Spleen (tissue), 11 donors: ENCODE results near the gene ACSF2. TPM values are rescaled to one million over a fixed set of nuclear protein-coding genes. Genes with fewer than 3 reads are reported as not detected.
"Not testable (repeated sequence)": the region's sequence is repeated elsewhere in the genome, so short reads cannot be mapped to it uniquely, and the experiment has no call there.

ENCODE experiments used
- DNase-seq: peaks from one replicate; pipeline ENCODE4 v3.0.0-alpha.2; 2020
- H3K27ac ChIP-seq, 8 donors: fragments of 200-600 bp; sonication (generic) in 7 of 8; 1 replicate in 4 of 8; 2 replicates in 4 of 8; pipeline versions ENCODE4 v1.5.0 to v1.8.0; 2016 to 2021; ENCODE audit warnings: inconsistent platforms in 4 of 8, mild to moderate bottlenecking in 4 of 8, moderate library complexity in 1 of 8
- H3K27me3 ChIP-seq, 7 donors: fragments of 200-600 bp; sonication (generic) in 6 of 7; replicated peaks in 1 of 7; 1 replicate in 4 of 7; 2 replicates in 3 of 7; pipeline versions ENCODE4 v1.5.0 to v1.8.0; 2016 to 2021; ENCODE audit warnings: inconsistent platforms in 3 of 7, mild to moderate bottlenecking in 1 of 7
- H3K36me3 ChIP-seq, 6 donors: fragments of 200-600 bp; sonication (generic) in 5 of 6; 1 replicate in 4 of 6; 2 replicates in 2 of 6; pipeline versions ENCODE4 v1.5.0 to v1.8.0; 2016 to 2021; ENCODE audit warnings: inconsistent platforms in 2 of 6
- H3K4me1 ChIP-seq, 6 donors: fragments of 200-600 bp; sonication (generic) in 5 of 6; 1 replicate in 3 of 6; 2 replicates in 3 of 6; pipeline versions ENCODE4 v1.5.0 to v1.8.0; 2016 to 2021; ENCODE audit warnings: inconsistent platforms in 3 of 6
- H3K4me3 ChIP-seq, 8 donors: fragments of 200-600 bp; sonication (generic) in 7 of 8; 1 replicate in 4 of 8; 2 replicates in 4 of 8; pipeline versions ENCODE4 v1.5.0 to v1.8.0; 2016 to 2021; ENCODE audit warnings: inconsistent platforms in 4 of 8, mild to moderate bottlenecking in 4 of 8, moderate library complexity in 2 of 8
- H3K9me3 ChIP-seq, 8 donors: fragments of 200-600 bp; sonication (generic) in 7 of 8; 1 replicate in 4 of 8; 2 replicates in 4 of 8; pipeline versions ENCODE4 v1.5.0 to v1.8.0; 2016 to 2021; ENCODE audit warnings: inconsistent platforms in 4 of 8
- POLR2A ChIP-seq, 3 donors: fragments of 450-650 bp; IDR thresholded peaks; one replicate each; pipeline ENCODE4 v1.5.1; 2017; ENCODE audit warnings: antibody characterized with exemption in 3 of 3, mild to moderate bottlenecking in 1 of 3
- POLR2AphosphoS5 ChIP-seq, 3 donors: sonication (generic); formaldehyde crosslinking; IDR thresholded peaks; one replicate each; pipeline ENCODE4 v1.5.1; 2017; ENCODE audit warnings: antibody characterized with exemption in 3 of 3
- WGBS, 5 donors: extraction: QIAGEN DNeasy Blood & Tissue Kit in 3 of 5; methylation state at CpG; one replicate each; pipeline versions ENCODE4 v1.1.5 to v1.1.7; 2013 to 2018; 5-methylcytosine and 5-hydroxymethylcytosine counted together
- intact Hi-C: fragments of 100-400 bp; cut with DNase I; formaldehyde crosslinking; loops from one replicate; pipeline ENCODE4 v1.15.0; 2023; ENCODE audit warnings: low total_unique reads
- polyA plus RNA-seq, 3 donors: library from polyadenylated mRNA; stranded (reverse); fragments of 200-250 nt; gene quantifications; one replicate each; pipeline ENCODE4 v1.2.1, GENCODE V29; 2013
- total RNA-seq, 7 donors: library from RNA; depleted of rRNA in 3 of 7; stranded (reverse); fragments of >200 nt in 3 of 7; fragmentation: NEBNext Ultra II Directional in 4 of 7; extraction: Animal tissue kit (Norgen Biotek cat#: 25700) in 4 of 7; gene quantifications; one replicate each; pipeline versions ENCODE4 v1.1.0 to v1.2.1, GENCODE V29; 2016 to 2021
- TF ChIP-seq, protein P1 (sequence below), 11 experiments: fragments of 200-600 bp in 7 of 11; fragments of 450-650 bp in 4 of 11; sonication (generic) in 4 of 11; IDR thresholded peaks in 8 of 11; conservative IDR thresholded peaks in 3 of 11; 1 replicate in 7 of 11; 2 replicates in 4 of 11; pipeline versions ENCODE4 v1.4.0 to v1.8.0; 2016 to 2021; ENCODE audit warnings: antibody characterized with exemption in 11 of 11, inconsistent platforms in 4 of 11, mild to moderate bottlenecking in 1 of 11
- donor health status: healthy with polysubstance abuse.
- donor health status: DM: no; HTN: no; CAD: no; lungs with moderate emphysema.
- donor health status: DM: no; HTN: no; CAD: no.
- donor health status: Bipolar disorder and iron deficiency.
- donor health status: healthy.
- donor health status: DM: no; HTN: no; CAD: no.
- donor health status: DM: yes; HTN: yes; CAD: no.

ACSF2 gene
- total and polyA plus RNA-seq, 10 donors, result 21.7 to 50.0 (median 39.1) TPM

DNA sequence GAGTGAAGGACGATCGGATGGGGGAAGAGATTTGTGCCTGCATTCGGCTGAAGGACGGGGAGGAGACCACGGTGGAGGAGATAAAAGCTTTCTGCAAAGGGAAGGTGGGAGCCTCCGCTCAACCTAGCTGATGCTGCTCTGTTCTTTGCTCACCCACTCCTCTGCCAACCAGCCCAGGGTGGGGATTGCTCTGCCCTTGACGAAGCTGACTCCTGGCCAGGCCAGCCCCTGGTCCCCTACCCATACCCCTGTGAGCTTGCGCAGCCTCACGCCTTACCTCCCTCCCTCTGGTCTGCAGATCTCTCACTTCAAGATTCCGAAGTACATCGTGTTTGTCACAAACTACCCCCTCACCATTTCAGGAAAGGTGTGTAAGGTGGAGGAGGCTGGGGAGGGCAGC, 47.9 kb downstream of the ACSF2 start:
- peak; percentile 54 for DNase-seq
- H3K27ac ChIP-seq, result no peak overlapping the region
- no peaks in the 10 kb centered on the region for H3K9me3 ChIP-seq
- TF ChIP-seq POLR2A (IDR thresholded peaks at IDR 0.05), result no peak
- TF ChIP-seq, protein P1, sequence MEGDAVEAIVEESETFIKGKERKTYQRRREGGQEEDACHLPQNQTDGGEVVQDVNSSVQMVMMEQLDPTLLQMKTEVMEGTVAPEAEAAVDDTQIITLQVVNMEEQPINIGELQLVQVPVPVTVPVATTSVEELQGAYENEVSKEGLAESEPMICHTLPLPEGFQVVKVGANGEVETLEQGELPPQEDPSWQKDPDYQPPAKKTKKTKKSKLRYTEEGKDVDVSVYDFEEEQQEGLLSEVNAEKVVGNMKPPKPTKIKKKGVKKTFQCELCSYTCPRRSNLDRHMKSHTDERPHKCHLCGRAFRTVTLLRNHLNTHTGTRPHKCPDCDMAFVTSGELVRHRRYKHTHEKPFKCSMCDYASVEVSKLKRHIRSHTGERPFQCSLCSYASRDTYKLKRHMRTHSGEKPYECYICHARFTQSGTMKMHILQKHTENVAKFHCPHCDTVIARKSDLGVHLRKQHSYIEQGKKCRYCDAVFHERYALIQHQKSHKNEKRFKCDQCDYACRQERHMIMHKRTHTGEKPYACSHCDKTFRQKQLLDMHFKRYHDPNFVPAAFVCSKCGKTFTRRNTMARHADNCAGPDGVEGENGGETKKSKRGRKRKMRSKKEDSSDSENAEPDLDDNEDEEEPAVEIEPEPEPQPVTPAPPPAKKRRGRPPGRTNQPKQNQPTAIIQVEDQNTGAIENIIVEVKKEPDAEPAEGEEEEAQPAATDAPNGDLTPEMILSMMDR (IDR thresholded peaks at IDR 0.05 in 8 of 11, conservative IDR thresholded peaks at IDR 0.05 in 3 of 11), result no peak
- no peak for TF ChIP-seq POLR2AphosphoS5 (IDR thresholded peaks at IDR 0.05)
- H3K27me3 ChIP-seq, result peaks cover 0 to 13% (median 7%) of the 10 kb centered on the region in 7 donors
- WGBS, 5 donors, result 90 to 97% (median 93%) methylated on average over 11 of the region's 11 CpGs
- intact Hi-C loops, result loop anchor here (10.0 kb wide), 1 partner anchor 99 kb away; the partner anchor contains the start of genes EME1 and MRPL27
- H3K36me3 ChIP-seq, result peaks cover 0 to 42% (median 0%) of the 10 kb centered on the region in 6 donors
- H3K4me3 ChIP-seq, result no peak overlapping the region
- peaks cover 5 to 18% (median 16%) of the 10 kb centered on the region in 6 donors for H3K4me1 ChIP-seq

DNA sequence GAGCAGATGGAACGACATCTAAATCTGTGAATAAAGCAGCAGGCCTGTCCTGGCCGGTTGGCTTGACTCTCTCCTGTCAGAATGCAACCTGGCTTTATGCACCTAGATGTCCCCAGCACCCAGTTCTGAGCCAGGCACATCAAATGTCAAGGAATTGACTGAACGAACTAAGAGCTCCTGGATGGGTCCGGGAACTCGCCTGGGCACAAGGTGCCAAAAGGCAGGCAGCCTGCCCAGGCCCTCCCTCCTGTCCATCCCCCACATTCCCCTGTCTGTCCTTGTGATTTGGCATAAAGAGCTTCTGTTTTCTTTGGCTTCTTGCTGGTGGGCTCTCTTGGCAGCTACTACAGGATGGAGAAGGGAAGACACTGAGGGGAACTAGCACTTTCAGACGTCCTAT, 48.5 kb downstream of the ACSF2 start:
- Histone ChIP-seq H3K27ac (no peak overlapping the region), H3K4me1 (peaks cover 7 to 18% (median 13%) of the 10 kb centered on the region in 6 donors), H3K4me3 (no peak overlapping the region), H3K9me3 (no peaks in the 10 kb centered on the region), H3K27me3 (peaks cover 0 to 6% (median under 1%) of the 10 kb centered on the region in 7 donors), H3K36me3 (peaks cover 0 to 42% (median 0%) of the 10 kb centered on the region in 6 donors)
- peak; percentile 36 for DNase-seq
- 74 to 95% (median 86%) methylated on average over 6 of the region's 6 CpGs for WGBS, 5 donors
- intact Hi-C loops, result loop anchor here (10.0 kb wide), 1 partner anchor 100 kb away; the partner anchor contains the start of genes EME1 and MRPL27
- no peak for TF ChIP-seq POLR2AphosphoS5 (IDR thresholded peaks at IDR 0.05)
- TF ChIP-seq POLR2A (IDR thresholded peaks at IDR 0.05), result no peak

DNA sequence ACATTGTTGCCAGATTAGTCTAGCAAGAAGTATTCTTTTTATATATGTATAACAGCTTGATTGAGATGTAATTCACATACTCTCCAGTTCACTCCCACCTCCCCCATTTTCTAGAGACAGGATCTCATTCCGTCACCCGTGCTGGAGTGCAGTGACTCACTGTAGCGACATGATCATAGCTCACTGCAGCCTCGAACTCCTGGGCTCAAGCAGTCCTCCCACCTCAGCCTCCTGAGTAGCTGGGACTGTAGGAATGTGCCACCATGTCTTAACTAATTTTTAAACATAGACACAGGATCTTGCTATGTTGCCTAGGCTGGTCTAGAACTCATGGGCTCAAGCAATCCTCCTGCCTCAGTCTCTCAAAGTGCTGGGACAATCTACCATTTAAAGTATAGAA, 49.3 kb downstream of the ACSF2 start:
- 82 to 94% (median 92%) methylated on average over 4 of the region's 4 CpGs for WGBS, 5 donors
- TF ChIP-seq POLR2A (IDR thresholded peaks at IDR 0.05), result no peak
- TF ChIP-seq, protein P1 (IDR thresholded peaks at IDR 0.05 in 8 of 11, conservative IDR thresholded peaks at IDR 0.05 in 3 of 11), result no peak
- TF ChIP-seq POLR2AphosphoS5 (IDR thresholded peaks at IDR 0.05), result no peak
- Histone ChIP-seq H3K27me3 (no peaks in the 10 kb centered on the region), H3K4me1 (peaks cover 16 to 24% (median 20%) of the 10 kb centered on the region in 6 donors), H3K4me3 (no peak overlapping the region), H3K36me3 (peaks cover 0 to 42% (median 0%) of the 10 kb centered on the region in 6 donors), H3K27ac (no peak overlapping the region), H3K9me3 (no peaks in the 10 kb centered on the region)
- intact Hi-C loops, result loop anchor here (10.0 kb wide), 1 partner anchor 101 kb away; the partner anchor contains the start of genes EME1 and MRPL27
- DNase-seq, result peak; percentile 18

DNA sequence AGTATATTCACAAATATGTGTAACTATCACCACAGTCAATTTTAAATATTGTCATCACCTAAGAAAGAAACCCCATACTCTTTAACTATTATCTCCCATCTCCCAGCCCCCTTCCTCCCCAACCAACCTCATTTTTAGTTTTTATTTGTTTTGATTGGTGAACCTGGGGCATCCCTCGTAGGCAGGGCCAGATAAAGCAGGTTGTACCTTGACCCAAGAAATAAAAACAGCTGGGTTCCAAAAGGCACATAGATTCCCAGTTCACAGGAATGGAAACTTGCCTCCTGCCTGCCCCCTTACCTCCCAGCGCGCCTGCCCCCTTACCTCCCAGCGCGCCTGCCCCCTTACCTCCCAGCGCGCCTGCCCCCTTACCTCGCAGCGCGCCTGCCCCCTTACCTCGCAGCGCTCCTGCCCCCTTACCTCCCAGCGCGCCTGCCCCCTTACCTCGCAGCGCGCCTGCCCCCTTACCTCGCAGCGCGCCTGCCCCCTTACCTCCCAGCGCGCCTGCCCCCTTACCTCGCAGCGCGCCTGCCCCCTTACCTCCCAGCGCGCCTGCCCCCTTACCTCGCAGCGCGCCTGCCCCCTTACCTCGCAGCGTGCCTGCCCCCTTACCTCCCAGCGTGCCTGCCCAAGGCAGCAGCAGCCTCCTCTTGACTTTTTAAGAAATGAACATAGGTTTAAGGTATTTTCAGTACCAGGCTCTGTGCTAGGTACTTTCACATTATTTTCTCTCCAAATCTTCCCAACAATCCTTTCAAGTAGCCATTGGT, 49.9 kb downstream of the ACSF2 start:
- Histone ChIP-seq H3K4me1 (peaks cover 18 to 29% (median 26%) of the 10 kb centered on the region in 6 donors), H3K36me3 (peaks cover 0 to 40% (median 0%) of the 10 kb centered on the region in 6 donors)
- H3K4me3 ChIP-seq, H3K27ac ChIP-seq, H3K27me3 ChIP-seq, H3K9me3 ChIP-seq: not testable (repeated sequence)
- intact Hi-C loops, result loop anchor here (10.0 kb wide), 1 partner anchor 101 kb away; the partner anchor contains the start of genes EME1 and MRPL27
- DNase-seq, result peak; percentile 34
- WGBS, 5 donors, result 30 to 72% (median 55%) methylated on average over 24 to 33 of the region's 33 CpGs
